Left ventricle myocardium inferior (tissue), 1 donor: ENCODE measurements around the gene OR2Y1. TPM values are rescaled to one million over a fixed set of nuclear protein-coding genes. Genes with fewer than 3 reads are reported as not detected.
"Not testable (repeated sequence)": the region's sequence is repeated elsewhere in the genome, so short reads cannot be mapped to it uniquely, and the experiment has no call there.

ENCODE experiments used
- DNase-seq: peaks from one replicate; pipeline ENCODE4 v3.0.0-alpha.2; 2020
- H3K27ac ChIP-seq: fragments of 200-600 bp; replicated peaks from 2 replicates; pipeline ENCODE4 v1.8.0; 2021
- H3K27me3 ChIP-seq: fragments of 200-600 bp; 2 replicates; pipeline ENCODE4 v1.8.0; 2021; ENCODE audit warnings: low read depth
- H3K36me3 ChIP-seq: fragments of 200-600 bp; 2 replicates; pipeline ENCODE4 v1.8.0; 2021
- H3K4me1 ChIP-seq: fragments of 200-600 bp; 2 replicates; pipeline ENCODE4 v1.8.0; 2021
- H3K4me3 ChIP-seq: fragments of 200-600 bp; 2 replicates; pipeline ENCODE4 v1.8.0; 2021; ENCODE audit warnings: mild to moderate bottlenecking, moderate library complexity
- H3K9me3 ChIP-seq: fragments of 200-600 bp; replicated peaks from 2 replicates; pipeline ENCODE4 v1.8.0; 2021
- intact Hi-C: fragments of 100-400 bp; cut with micrococcal nuclease; formaldehyde crosslinking; loops from one replicate; pipeline ENCODE4 v1.11.0; 2022
- total RNA-seq: library from RNA; stranded (reverse); fragmentation: NEBNext Ultra II Directional; extraction: Animal tissue kit (Norgen Biotek cat#: 25700); gene quantifications from one replicate; pipeline ENCODE4 v1.2.1, GENCODE V29; 2021
- TF ChIP-seq, protein P1 (sequence below): fragments of 200-600 bp; IDR thresholded peaks from 2 replicates; pipeline ENCODE4 v1.8.0; 2021; ENCODE audit warnings: antibody characterized with exemption, mild to moderate bottlenecking, borderline replicate concordance
- donor health status: DM: no; HTN: yes; CAD: no; lungs with severe emphysema.

Gene OR2Y1
- total RNA-seq, 1 donor from 2014 or later = not detected

DNA sequence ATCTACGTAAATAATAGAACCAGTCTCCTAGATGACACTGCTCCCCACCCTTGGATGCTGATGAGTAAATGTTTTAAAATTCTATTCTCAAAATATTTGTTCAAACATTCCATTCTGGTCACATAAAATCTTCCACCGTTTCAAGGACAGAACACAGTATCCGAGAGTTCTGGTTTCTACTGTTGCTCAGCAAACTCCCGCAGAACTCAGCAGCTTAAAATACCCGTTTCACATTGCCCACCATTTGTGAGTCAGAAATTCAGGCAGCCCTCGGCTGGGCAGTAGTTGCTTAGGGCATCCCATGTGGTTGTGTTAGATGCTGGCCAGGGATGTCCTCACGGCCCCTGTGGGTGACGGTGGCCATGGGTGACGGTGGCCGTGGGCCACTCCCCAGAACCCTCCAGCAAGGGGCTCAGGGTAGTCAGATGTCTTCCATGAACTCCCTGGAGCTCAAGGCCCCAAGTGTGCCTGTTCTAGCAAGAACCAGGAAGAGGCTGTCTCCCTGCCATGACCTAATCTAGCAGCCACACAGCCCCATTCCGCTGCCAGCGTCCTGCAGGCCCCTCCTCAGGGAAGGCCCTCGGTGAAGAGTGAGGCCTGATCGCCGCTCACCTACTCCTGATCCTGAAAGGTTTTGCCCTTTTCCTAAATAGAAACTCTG, 45.4 kb upstream of the OR2Y1 start:
- TF ChIP-seq, protein P1, sequence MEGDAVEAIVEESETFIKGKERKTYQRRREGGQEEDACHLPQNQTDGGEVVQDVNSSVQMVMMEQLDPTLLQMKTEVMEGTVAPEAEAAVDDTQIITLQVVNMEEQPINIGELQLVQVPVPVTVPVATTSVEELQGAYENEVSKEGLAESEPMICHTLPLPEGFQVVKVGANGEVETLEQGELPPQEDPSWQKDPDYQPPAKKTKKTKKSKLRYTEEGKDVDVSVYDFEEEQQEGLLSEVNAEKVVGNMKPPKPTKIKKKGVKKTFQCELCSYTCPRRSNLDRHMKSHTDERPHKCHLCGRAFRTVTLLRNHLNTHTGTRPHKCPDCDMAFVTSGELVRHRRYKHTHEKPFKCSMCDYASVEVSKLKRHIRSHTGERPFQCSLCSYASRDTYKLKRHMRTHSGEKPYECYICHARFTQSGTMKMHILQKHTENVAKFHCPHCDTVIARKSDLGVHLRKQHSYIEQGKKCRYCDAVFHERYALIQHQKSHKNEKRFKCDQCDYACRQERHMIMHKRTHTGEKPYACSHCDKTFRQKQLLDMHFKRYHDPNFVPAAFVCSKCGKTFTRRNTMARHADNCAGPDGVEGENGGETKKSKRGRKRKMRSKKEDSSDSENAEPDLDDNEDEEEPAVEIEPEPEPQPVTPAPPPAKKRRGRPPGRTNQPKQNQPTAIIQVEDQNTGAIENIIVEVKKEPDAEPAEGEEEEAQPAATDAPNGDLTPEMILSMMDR = no peak
- peaks cover 54% of the 10 kb centered on the region for H3K4me1 ChIP-seq
- no peak for DNase-seq
- peaks cover 13% of the 10 kb centered on the region for H3K36me3 ChIP-seq
- H3K27ac ChIP-seq = peak overlapping the region; percentile 83
- no peaks in the 10 kb centered on the region for H3K9me3 ChIP-seq
- intact Hi-C loops = no loop called here
- no peaks in the 10 kb centered on the region for H3K27me3 ChIP-seq
- H3K4me3 ChIP-seq = peak overlapping the region; percentile 27

DNA sequence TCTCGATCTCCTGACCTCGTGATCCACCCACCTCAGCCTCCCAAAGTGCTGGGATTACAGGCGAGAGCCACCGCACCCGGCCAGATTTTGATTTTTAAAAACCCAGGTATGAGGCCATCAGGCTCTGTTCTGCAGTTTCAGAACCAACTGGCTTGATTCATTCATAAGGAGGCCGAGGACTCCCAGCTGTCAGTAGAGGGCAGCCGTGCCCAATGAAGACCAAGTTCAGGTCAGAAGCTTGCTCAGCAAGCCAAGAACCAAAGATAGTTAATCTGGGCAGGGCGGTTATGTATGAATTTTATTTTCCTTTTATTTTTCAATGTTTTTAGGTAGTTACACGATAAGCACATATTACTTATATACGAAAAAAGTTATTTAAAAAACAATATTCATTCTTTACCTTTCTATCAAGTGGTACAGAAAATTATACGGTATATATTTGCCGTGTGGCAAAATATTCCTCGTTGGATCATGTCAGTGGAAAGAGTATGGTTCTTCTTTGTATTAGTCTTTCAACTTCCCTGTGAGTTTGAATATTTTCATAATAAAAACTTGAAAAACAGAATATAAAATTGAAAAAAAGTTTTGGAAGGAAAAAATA, 44.7 kb upstream of the OR2Y1 start:
- Histone ChIP-seq H3K27ac (peak overlapping the region; percentile 83), H3K9me3 (no peaks in the 10 kb centered on the region), H3K36me3 (peaks cover 6% of the 10 kb centered on the region), H3K4me1 (peaks cover 47% of the 10 kb centered on the region), H3K27me3 (no peaks in the 10 kb centered on the region), H3K4me3 (no peak overlapping the region)
- intact Hi-C loops = loop anchor here (5.0 kb wide), 1 partner anchor 83 kb away; no protein-coding TSS in a partner anchor
- TF ChIP-seq, protein P1 = peak; percentile 83
- DNase-seq = peak; percentile 78

DNA sequence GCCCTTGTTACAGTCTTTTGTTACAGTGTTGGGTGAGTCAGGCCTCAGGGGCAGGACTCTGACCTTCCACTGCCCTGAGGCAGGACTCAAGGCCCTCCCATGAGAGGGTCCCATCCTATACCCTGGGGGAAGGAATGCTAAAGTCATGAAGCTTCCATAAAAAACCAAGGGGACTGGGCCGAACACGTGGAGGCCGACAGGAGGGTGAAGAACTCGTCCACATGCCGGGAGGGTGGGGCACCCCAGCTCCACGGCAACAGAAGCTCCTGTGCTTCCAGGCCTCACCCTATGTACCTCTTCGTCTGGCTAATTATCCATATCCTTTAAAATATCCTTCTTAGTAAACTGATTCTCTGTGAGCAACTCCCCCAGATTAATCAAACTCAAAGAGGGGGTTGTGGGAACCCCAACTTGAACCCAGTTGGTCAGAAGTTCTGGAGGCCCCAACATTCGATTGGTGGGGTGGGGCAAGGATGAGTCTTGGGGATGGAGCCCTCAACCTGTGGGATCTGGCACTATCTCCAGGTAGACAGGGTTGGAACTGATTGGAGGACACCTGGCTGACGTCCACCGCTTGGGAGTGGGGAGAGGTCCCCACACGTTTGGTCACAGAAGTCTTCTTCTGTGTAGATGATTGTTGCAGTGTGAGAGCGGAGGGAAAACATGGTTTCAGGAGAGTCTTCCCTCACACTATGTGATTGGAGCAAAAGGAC, 43.6 kb upstream of the OR2Y1 start:
- TF ChIP-seq, protein P1 = no peak
- no peaks in the 10 kb centered on the region for H3K27me3 ChIP-seq
- intact Hi-C loops = loop anchor here (5.0 kb wide), 1 partner anchor 84 kb away; no protein-coding TSS in a partner anchor
- no peaks in the 10 kb centered on the region for H3K36me3 ChIP-seq
- no peak overlapping the region for H3K4me3 ChIP-seq
- H3K9me3 ChIP-seq = no peaks in the 10 kb centered on the region
- H3K4me1 ChIP-seq = peaks cover 45% of the 10 kb centered on the region
- DNase-seq = no peak
- H3K27ac ChIP-seq = no peak overlapping the region

DNA sequence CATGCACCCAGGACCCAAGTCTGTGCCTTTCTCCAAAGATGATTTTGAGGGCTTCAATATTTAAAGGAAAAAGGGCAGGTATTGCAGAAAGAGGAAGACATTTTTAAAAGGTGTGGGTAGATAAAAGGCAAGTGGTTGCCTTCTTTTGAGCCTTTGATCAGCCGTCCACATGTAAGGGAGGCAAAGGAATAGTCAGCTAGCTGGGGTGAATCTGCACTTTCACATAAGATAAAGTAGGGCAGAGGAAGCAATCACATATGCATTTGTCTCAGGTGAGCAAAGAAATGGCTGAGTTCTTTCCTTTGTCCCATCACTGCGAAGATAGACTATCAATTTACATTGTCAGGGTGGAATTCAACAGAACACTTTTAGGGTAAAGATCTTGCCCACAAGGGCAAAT, 42.9 kb upstream of the OR2Y1 start:
- Histone ChIP-seq H3K27ac (no peak overlapping the region), H3K4me1 (peaks cover 37% of the 10 kb centered on the region), H3K27me3 (no peaks in the 10 kb centered on the region), H3K9me3 (no peaks in the 10 kb centered on the region), H3K4me3 (no peak overlapping the region), H3K36me3 (no peaks in the 10 kb centered on the region)
- no peak for DNase-seq
- TF ChIP-seq, protein P1 = no peak
- intact Hi-C loops = loop anchor here (5.0 kb wide), 1 partner anchor 85 kb away; no protein-coding TSS in a partner anchor

DNA sequence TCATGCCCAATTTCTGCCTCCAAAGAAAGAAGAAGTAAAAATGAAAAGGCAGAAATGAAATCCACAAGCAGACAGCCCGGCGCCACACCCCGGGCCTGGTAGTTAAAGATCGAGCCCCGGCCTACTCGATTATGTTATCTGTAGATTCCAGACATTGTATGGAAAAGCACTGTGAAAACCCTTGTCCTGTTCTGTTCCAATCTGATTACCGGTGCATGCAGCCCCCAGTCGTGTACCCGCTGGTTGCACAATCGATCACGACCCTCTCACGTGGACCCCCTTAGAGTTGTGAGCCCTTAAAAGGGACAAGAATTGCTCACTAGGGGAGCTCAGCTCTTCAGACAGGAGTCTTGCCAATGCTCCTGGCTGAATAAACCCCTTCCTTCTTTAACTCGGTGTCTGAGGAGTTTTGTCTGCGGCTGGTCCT, 42.1 kb upstream of the OR2Y1 start:
- H3K27me3 ChIP-seq, H3K4me3 ChIP-seq, DNase-seq, H3K27ac ChIP-seq, H3K9me3 ChIP-seq, H3K36me3 ChIP-seq: not testable (repeated sequence)
- peaks cover 29% of the 10 kb centered on the region for H3K4me1 ChIP-seq
- intact Hi-C loops = loop anchor here (5.0 kb wide), 1 partner anchor 85 kb away; no protein-coding TSS in a partner anchor
